Nephron progenitor cell (in vitro differentiated cells): ENCODE results near the gene TXNL4A.

Experiments
- DNase-seq: peaks from one replicate; pipeline ENCODE4 v3.0.0; 2021
- H3K27ac Mint-ChIP-seq: 2 replicates; pipeline ENCODE4 v1.8.0; 2021; ENCODE audit warnings: mild to moderate bottlenecking, moderate library complexity, mixed read lengths
- H3K27me3 Mint-ChIP-seq: 2 replicates; pipeline ENCODE4 v1.8.0; 2021; ENCODE audit warnings: mild to moderate bottlenecking, low read depth, mixed read lengths; ENCODE audit not compliant: poor library complexity
- H3K36me3 Mint-ChIP-seq: 2 replicates; pipeline ENCODE4 v1.8.0; 2021; ENCODE audit warnings: low read depth, mixed read lengths
- H3K4me1 Mint-ChIP-seq: 2 replicates; pipeline ENCODE4 v1.8.0; 2021; ENCODE audit warnings: mixed read lengths
- H3K4me3 Mint-ChIP-seq: 2 replicates; pipeline ENCODE4 v1.8.0; 2021; ENCODE audit warnings: mild to moderate bottlenecking, moderate library complexity, mixed read lengths
- H3K9me3 Mint-ChIP-seq: 2 replicates; pipeline ENCODE4 v1.8.0; 2021; ENCODE audit warnings: mild to moderate bottlenecking, moderate library complexity, mixed read lengths
- CTCF ChIP-seq: fragments of 200-600 bp; sonication (generic); IDR thresholded peaks from 2 replicates; pipeline ENCODE4 v1.5.0; 2021; ENCODE audit warnings: antibody characterized with exemption

TXNL4A gene

GRCh38 chr18:79953971-79954651, 34.3 kb downstream of the TXNL4A start:
- no peak for TF ChIP-seq CTCF
- H3K4me3 Mint-ChIP-seq: no peak overlapping the region
- peaks cover 30% of the 10 kb centered on the region for H3K4me1 Mint-ChIP-seq
- no peak overlapping the region for H3K27ac Mint-ChIP-seq
- no peaks in the 10 kb centered on the region for H3K9me3 Mint-ChIP-seq
- no peak for DNase-seq
- peaks cover 52% of the 10 kb centered on the region for H3K27me3 Mint-ChIP-seq
- H3K36me3 Mint-ChIP-seq: no peaks in the 10 kb centered on the region

GRCh38 chr18:79952996-79953559, 35.3 kb downstream of the TXNL4A start:
- Mint-ChIP-seq H3K27ac (no peak overlapping the region), H3K27me3 (peaks cover 52% of the 10 kb centered on the region), H3K4me1 (peaks cover 40% of the 10 kb centered on the region), H3K4me3 (peak overlapping the region; percentile 62), H3K36me3 (peaks cover 9% of the 10 kb centered on the region), H3K9me3 (no peaks in the 10 kb centered on the region)
- no peak for DNase-seq
- no peak for TF ChIP-seq CTCF

GRCh38 chr18:79952456-79952995, 35.8 kb downstream of the TXNL4A start:
- TF ChIP-seq CTCF: no peak
- DNase-seq: no peak
- Mint-ChIP-seq H3K36me3 (peaks cover 10% of the 10 kb centered on the region), H3K4me1 (peaks cover 45% of the 10 kb centered on the region), H3K27me3 (peaks cover 52% of the 10 kb centered on the region), H3K9me3 (no peaks in the 10 kb centered on the region), H3K4me3 (peak overlapping the region; percentile 62), H3K27ac (no peak overlapping the region)

- TF ChIP-seq CTCF: no peak
- H3K4me1 Mint-ChIP-seq: peaks cover 45% of the 10 kb centered on the region
- peak within 1 kb of the TSS; percentile 83 for H3K4me3 Mint-ChIP-seq
- no peaks in the 10 kb centered on the region for H3K9me3 Mint-ChIP-seq
- peak; percentile 100 for DNase-seq
- H3K27me3 Mint-ChIP-seq: peaks cover 52% of the 10 kb centered on the region
- H3K36me3 Mint-ChIP-seq: peaks cover 10% of the 10 kb centered on the region
- no peak within 1 kb of the TSS for H3K27ac Mint-ChIP-seq
Observed at GRCh38 chr18:79951545-79952455, 36.6 kb downstream of the TXNL4A start, which contains the start of gene SLC66A2. SLC66A2 (minus strand) TSS chr18:79951653; CDS start chr18:79950926, 727 bp downstream.

GRCh38 chr18:79950515-79951341, 37.6 kb downstream of the TXNL4A start:
- Mint-ChIP-seq H3K36me3 (peaks cover 10% of the 10 kb centered on the region), H3K4me3 (peak overlapping the region; percentile 83), H3K9me3 (no peaks in the 10 kb centered on the region), H3K27me3 (peaks cover 45% of the 10 kb centered on the region), H3K27ac (no peak overlapping the region), H3K4me1 (peaks cover 53% of the 10 kb centered on the region)
- DNase-seq: peak; percentile 56
- TF ChIP-seq CTCF: no peak
